Measurements from ENCODE around the gene TBC1D21. TPM values are rescaled to one million over a fixed set of nuclear protein-coding genes. Genes with fewer than 3 reads are reported as not detected.

TBC1D21 gene
- total and polyA plus RNA-seq, 2 of the 8 experiments (the other 6 are each of a cell fraction or from before 2014, with no cell fraction given): not detected

DNA sequence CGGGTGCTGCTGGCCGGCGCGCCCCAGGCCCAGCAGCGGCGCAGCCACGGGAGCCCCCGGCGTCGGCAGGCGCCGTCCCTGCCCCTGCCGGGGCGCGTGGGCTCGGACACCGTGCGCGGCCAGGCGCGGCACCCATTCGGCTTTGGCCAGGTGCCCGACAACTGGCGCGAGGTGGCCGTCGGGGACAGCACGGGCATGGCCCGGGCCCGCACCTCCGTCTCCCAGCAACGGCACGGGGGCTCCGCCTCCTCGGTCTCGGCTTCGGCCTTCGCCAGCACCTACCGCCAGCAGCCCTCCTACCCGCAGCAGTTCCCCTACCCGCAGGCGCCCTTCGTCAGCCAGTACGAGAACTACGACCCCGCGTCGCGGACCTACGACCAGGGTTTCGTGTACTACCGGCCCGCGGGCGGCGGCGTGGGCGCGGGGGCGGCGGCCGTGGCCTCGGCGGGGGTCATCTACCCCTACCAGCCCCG, 53.7 kb downstream of the TBC1D21 start:
- Histone ChIP-seq H3K4me3 (ENCODE audit: extremely low read depth in 1 of 4, insufficient read depth in 2 of 4, low read depth in 3 of 4, low read length in 4 of 4) (peak overlapping the region; percentile 35 to 71 (median 53)), H3K23me2 (ENCODE audit: low read depth, low read length) (peaks cover 14% of the 10 kb centered on the region), H2BK15ac (ENCODE audit: low read length) (peak overlapping the region; percentile 46; the same call in 1 of the 2 replicates), H3K9me3 (ENCODE audit: insufficient read depth in 2 of 2, low read depth in 1 of 2, low read length in 1 of 2) (no peaks in the 10 kb centered on the region), H3K56ac (replicated peaks; ENCODE audit: insufficient read length, low read depth, low read length) (no peak overlapping the region), H2BK120ac (replicated peaks; ENCODE audit: low read depth, low read length) (no peak overlapping the region), H3K4me1 (replicated peaks in 1 of 4; ENCODE audit: control insufficient read depth in 3 of 4, insufficient read depth in 4 of 4, low read length in 3 of 4) (peaks cover 0 to 41% (median 35%) of the 10 kb centered on the region in 4 experiments; a peak in 6 of 7 replicates), H3K4ac (replicated peaks; ENCODE audit: insufficient read length, low read depth, low read length) (no peak overlapping the region), H3K18ac (ENCODE audit: extremely low read depth, low read length) (peak overlapping the region; percentile 48), H2BK12ac (ENCODE audit: low read depth, low read length) (0 out of 2 replicates have a peak overlapping the region, but pooled peaks have one; percentile 75), H4K91ac (replicated peaks; ENCODE audit: insufficient read length, low read length) (no peak overlapping the region), H2BK20ac (ENCODE audit: low read length) (no peak overlapping the region), H4K8ac (ENCODE audit: extremely low read depth, insufficient read depth, low read length) (peak overlapping the region; percentile 41; the same call in 1 of the 2 replicates), H4K20me1 (replicated peaks in 1 of 2; ENCODE audit: control insufficient read depth in 1 of 2, insufficient read depth in 2 of 2, low read length in 2 of 2) (peaks cover 0 to 7% of the 10 kb centered on the region in 2 experiments), H3K36me3 (ENCODE audit: control insufficient read depth in 2 of 4, insufficient read depth in 4 of 4, low read length in 3 of 4) (no peaks in the 10 kb centered on the region), H2AK5ac (ENCODE audit: low read depth, low read length) (no peak overlapping the region), H3K14ac (ENCODE audit: insufficient read length) (no peak overlapping the region), H4K5ac (ENCODE audit: insufficient read length, low read depth, low read length) (no peak overlapping the region), H2AFZ (ENCODE audit: low read length) (no peak overlapping the region), H3K27me3 (replicated peaks in 1 of 4; ENCODE audit: control insufficient read depth in 3 of 4, extremely low read depth in 1 of 4, insufficient read depth in 3 of 4, low read length in 3 of 4) (peaks cover 0 to 6% (median 2%) of the 10 kb centered on the region in 4 experiments; a peak in 3 of 7 replicates), H3K79me1 (ENCODE audit: low read depth, low read length) (no peaks in the 10 kb centered on the region; the same call in 1 of the 2 replicates), H3K79me2 (ENCODE audit: control insufficient read depth in 1 of 2, insufficient read depth in 2 of 2, low read length in 2 of 2) (no peaks in the 10 kb centered on the region), H2BK5ac (ENCODE audit: low read depth, low read length) (no peak overlapping the region; the same call in 1 of the 2 replicates), H3K23ac (ENCODE audit: insufficient read length) (no peak overlapping the region), H3K27ac (ENCODE audit: low read depth, low read length) (no peak overlapping the region), H3K4me2 (ENCODE audit: insufficient read depth in 1 of 2, low read depth in 2 of 2, low read length in 2 of 2) (peak overlapping the region; percentile 87), H3K9ac (replicated peaks in 1 of 4; ENCODE audit: extremely low read depth in 1 of 4, low read depth in 3 of 4, low read length in 3 of 4) (no peak overlapping the region)
- DNase-seq (ENCODE audit: low read depth in 1 of 2, low spot score in 2 of 2) (peak in 1 of 2 experiments; percentile 83), FAIRE-seq (no peak)
- WGBS, 2 experiments (ENCODE audit: extremely low coverage in 1 of 2, insufficient coverage in 1 of 2, insufficient read length in 1 of 2, insufficient replicate concordance in 2 of 2, low coverage in 1 of 2, low lambda C conversion rate in 2 of 2, missing lambda C conversion rate in 1 of 2): 1% methylated on average over 47 of the region's 65 CpGs; no CpG with 5 or more reads in 1 of the 2 experiments
- ChIA-PET POLR2A (ENCODE audit: partially characterized antibody) (interaction anchor here (1.2 to 2.3 kb wide), 6 partner anchors 8 to 18 kb away, joined by 3 to 14 read pairs (median 6); no protein-coding TSS in a partner anchor), CTCF (ENCODE audit: partially characterized antibody) (interaction anchor here (1.0 to 5.1 kb wide), 15 partner anchors 9 to 368 kb away, joined by 3 to 38 read pairs (median 6); partner anchors contain the start of gene TBC1D21)
- peak; percentile 8 for TF ChIP-seq EZH2 (IDR thresholded peaks at IDR 0.05; ENCODE audit: low read depth, low read length, severe bottlenecking)
- TF ChIP-seq HDAC6 (IDR thresholded peaks at IDR 0.05; ENCODE audit: low read depth, low read length): no peak
- no peak for TF ChIP-seq CBX8 (IDR thresholded peaks at IDR 0.05; ENCODE audit: borderline replicate concordance, low read depth, low read length)
- peak; percentile 37; the same call in 1 of the 2 replicates for TF ChIP-seq SUZ12 (IDR thresholded peaks at IDR 0.05; ENCODE audit: low read length)

Measured in H1 (cell line).